ENCODE data around the gene UQCC3.

GRCh38 chr11:62713343-62713742, 41.9 kb downstream of the UQCC3 start:
- TF ChIP-seq POLR2A (IDR thresholded peaks at IDR 0.05) (no peak), CTCF (IDR thresholded peaks at IDR 0.05) (no peak)

Data from Peyer's patch (tissue), 4 donors.